ENCODE data around the gene ADISSP. TPM values are rescaled to one million over a fixed set of nuclear protein-coding genes. Genes with fewer than 3 reads are reported as not detected.

Gene ADISSP
- total RNA-seq, 1 experiment from 2014 or later: 66.6 TPM

GRCh38 chr20:3751675-3752385 is 15.7 kb downstream of the ADISSP start:
- Histone ChIP-seq H3K36me3 (no peaks in the 10 kb centered on the region; the same call in 1 of the 2 replicates), H3K9me3 (no peaks in the 10 kb centered on the region), H3K27me3 (no peaks in the 10 kb centered on the region), H3K4me3 (no peak overlapping the region)
- DNase-seq: no peak

- Histone ChIP-seq H3K36me3 (no peaks in the 10 kb centered on the region; the same call in 1 of the 2 replicates), H3K4me3 (no peak overlapping the region), H3K27me3 (no peaks in the 10 kb centered on the region), H3K9me3 (no peaks in the 10 kb centered on the region)
- DNase-seq: no peak
These were observed 16.3 kb downstream of the ADISSP start for GRCh38 chr20:3751305-3751674.

GRCh38 chr20:3749689-3750531 is 17.6 kb downstream of the ADISSP start:
- no peak for DNase-seq

GRCh38 chr20:3749087-3749688 is 18.4 kb downstream of the ADISSP start:
- Histone ChIP-seq H3K36me3 (no peaks in the 10 kb centered on the region; the same call in 1 of the 2 replicates), H3K9me3 (no peaks in the 10 kb centered on the region), H3K27me3 (no peaks in the 10 kb centered on the region), H3K4me3 (no peak overlapping the region)
- no peak for DNase-seq

More at GRCh38 chr20:3749689-3750531, 17.6 kb downstream of the ADISSP start:
- no peaks in the 10 kb centered on the region for H3K27me3 ChIP-seq
- H3K36me3 ChIP-seq: no peaks in the 10 kb centered on the region; the same call in 1 of the 2 replicates
- H3K9me3 ChIP-seq: no peaks in the 10 kb centered on the region
- H3K4me3 ChIP-seq: no peak overlapping the region

- Histone ChIP-seq H3K27me3 (no peaks in the 10 kb centered on the region), H3K4me3 (no peak overlapping the region), H3K36me3 (no peaks in the 10 kb centered on the region; the same call in 1 of the 2 replicates), H3K9me3 (no peaks in the 10 kb centered on the region)
- no peak for DNase-seq
These were observed 19.5 kb downstream of the ADISSP start for GRCh38 chr20:3748073-3748472.

- Histone ChIP-seq H3K36me3 (no peaks in the 10 kb centered on the region), H3K27me3 (no peaks in the 10 kb centered on the region), H3K9me3 (no peaks in the 10 kb centered on the region), H3K4me3 (no peak overlapping the region)
- no peak for DNase-seq
These were observed 20.1 kb downstream of the ADISSP start for GRCh38 chr20:3747471-3747870.

GRCh38 chr20:3745686-3746173 is 21.8 kb downstream of the ADISSP start:
- Histone ChIP-seq H3K36me3 (no peaks in the 10 kb centered on the region), H3K9me3 (no peaks in the 10 kb centered on the region), H3K27me3 (no peaks in the 10 kb centered on the region), H3K4me3 (no peak overlapping the region)
- DNase-seq: no peak

- Histone ChIP-seq H3K9me3 (no peaks in the 10 kb centered on the region), H3K27me3 (no peaks in the 10 kb centered on the region), H3K4me3 (no peak overlapping the region), H3K36me3 (no peaks in the 10 kb centered on the region)
- DNase-seq: no peak
These were observed 22.5 kb downstream of the ADISSP start for GRCh38 chr20:3744806-3745685.

GRCh38 chr20:3744037-3744436 is 23.5 kb downstream of the ADISSP start:
- Histone ChIP-seq H3K27me3 (no peaks in the 10 kb centered on the region), H3K9me3 (no peaks in the 10 kb centered on the region), H3K36me3 (no peaks in the 10 kb centered on the region), H3K4me3 (no peak overlapping the region)
- no peak for DNase-seq

- H3K9me3 ChIP-seq: no peaks in the 10 kb centered on the region
- no peak overlapping the region for H3K4me3 ChIP-seq
- no peak for DNase-seq
- H3K36me3 ChIP-seq: no peaks in the 10 kb centered on the region
- no peaks in the 10 kb centered on the region for H3K27me3 ChIP-seq
These were observed 24.3 kb downstream of the ADISSP start for GRCh38 chr20:3743251-3743650.

- H3K9me3 ChIP-seq: no peaks in the 10 kb centered on the region
- H3K27me3 ChIP-seq: no peaks in the 10 kb centered on the region
- no peak for DNase-seq
- H3K36me3 ChIP-seq: no peaks in the 10 kb centered on the region
- no peak overlapping the region for H3K4me3 ChIP-seq
These were observed 25.6 kb downstream of the ADISSP start for GRCh38 chr20:3741836-3742458.

GRCh38 chr20:3740615-3741301 is 26.8 kb downstream of the ADISSP start:
- no peaks in the 10 kb centered on the region for H3K9me3 ChIP-seq
- no peak overlapping the region for H3K4me3 ChIP-seq
- H3K36me3 ChIP-seq: no peaks in the 10 kb centered on the region
- DNase-seq: no peak
- H3K27me3 ChIP-seq: no peaks in the 10 kb centered on the region

GRCh38 chr20:3739926-3740451 is 27.6 kb downstream of the ADISSP start:
- no peaks in the 10 kb centered on the region for H3K27me3 ChIP-seq
- H3K9me3 ChIP-seq: no peaks in the 10 kb centered on the region
- H3K4me3 ChIP-seq: no peak overlapping the region
- no peaks in the 10 kb centered on the region for H3K36me3 ChIP-seq
- no peak for DNase-seq

GRCh38 chr20:3739054-3739925 is 28.3 kb downstream of the ADISSP start:
- H3K27me3 ChIP-seq: no peaks in the 10 kb centered on the region
- no peaks in the 10 kb centered on the region for H3K36me3 ChIP-seq
- no peak overlapping the region for H3K4me3 ChIP-seq
- no peak for DNase-seq
- no peaks in the 10 kb centered on the region for H3K9me3 ChIP-seq

Data from MG63 (cell line).